Germinal center (tissue), 1 donor: ENCODE measurements around the gene KIAA1549.
"Not testable (repeated sequence)": the region's sequence is repeated elsewhere in the genome, so short reads cannot be mapped to it uniquely, and the experiment has no call there.

Experiments
- DNase-seq: peaks from one replicate; pipeline ENCODE4 v3.0.0; 2012; ENCODE audit warnings: mixed read lengths, low spot score

Gene KIAA1549

DNA sequence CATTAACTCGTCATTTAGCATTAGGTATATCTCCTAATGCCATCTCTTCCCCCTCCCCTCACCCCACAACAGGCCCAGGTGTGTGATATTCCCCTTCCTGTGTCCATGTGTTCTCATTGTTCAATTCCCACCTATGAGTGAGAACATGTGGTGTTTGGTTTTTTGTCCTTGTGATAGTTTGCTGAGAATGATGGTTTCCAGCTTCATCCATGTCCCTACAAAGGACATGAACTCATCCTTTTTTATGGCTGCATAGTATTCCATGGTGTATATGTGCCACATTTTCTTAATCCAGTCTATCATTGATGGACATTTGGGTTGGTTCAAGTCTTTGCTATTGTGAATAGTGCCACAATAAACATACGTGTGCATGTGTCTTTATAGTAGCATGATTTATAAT, 169.9 kb downstream of the KIAA1549 start:
- not testable (repeated sequence) for DNase-seq

DNA sequence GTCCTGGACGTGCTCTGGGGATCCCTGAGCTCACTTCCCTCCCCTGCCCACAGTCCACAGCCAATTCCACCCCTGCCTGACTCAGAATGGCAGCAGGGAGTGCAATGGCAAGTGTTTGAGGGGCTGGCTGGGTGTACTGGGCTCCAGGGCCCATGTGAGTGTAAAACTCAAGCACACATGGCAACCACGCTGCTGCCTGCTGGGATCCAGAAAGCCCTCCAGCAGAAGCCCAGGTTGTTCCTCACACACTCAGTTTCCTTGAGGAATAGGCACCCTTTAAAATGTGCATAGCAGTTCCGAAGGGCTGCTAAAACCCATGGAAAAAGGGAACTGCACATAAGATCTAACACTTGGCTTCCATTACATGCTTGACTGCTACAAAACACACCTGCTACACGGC, 171.8 kb downstream of the KIAA1549 start:
- DNase-seq = no peak

DNA sequence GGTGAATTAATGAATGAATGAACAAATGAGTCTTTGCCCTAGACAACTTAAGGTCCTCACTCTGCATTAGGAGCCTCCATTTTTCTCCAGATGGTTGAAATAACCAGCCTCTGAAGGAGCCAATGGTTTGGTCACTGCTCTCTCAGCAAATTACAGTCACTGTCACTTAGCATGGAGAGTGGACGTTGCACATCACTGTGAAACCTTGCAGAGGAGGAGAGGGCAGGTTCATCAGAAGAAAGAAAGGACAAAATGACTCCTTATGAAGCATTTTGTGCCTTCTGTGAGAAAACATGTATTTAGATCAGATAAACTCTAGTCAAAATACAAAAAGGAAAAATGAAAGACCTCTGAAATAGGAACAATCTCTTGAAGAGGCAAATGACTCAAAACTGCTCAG, 176.6 kb downstream of the KIAA1549 start:
- no peak for DNase-seq

DNA sequence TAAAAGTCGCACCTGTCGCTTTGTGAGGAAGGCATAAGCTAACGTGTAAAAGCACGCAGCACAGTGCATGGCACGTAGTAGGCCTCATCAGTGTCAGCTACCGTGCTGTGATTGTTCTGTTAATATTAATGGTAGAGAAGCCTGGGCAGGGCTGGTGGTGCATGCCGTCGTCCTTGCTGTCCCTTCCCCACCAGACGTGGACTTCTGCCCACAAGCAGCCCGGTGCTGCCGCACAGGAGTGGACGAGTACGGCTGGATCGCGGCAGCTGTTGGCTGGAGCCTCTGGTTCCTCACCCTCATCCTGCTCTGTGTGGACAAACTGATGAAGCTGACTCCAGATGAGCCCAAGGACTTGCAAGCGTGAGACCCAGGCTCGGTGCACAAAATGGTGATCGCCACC, 178.5 kb downstream of the KIAA1549 start:
- DNase-seq = no peak

- DNase-seq = no peak
These were observed 179.9 kb downstream of the KIAA1549 start for GRCh38 chr7:138801256-138801655.

DNA sequence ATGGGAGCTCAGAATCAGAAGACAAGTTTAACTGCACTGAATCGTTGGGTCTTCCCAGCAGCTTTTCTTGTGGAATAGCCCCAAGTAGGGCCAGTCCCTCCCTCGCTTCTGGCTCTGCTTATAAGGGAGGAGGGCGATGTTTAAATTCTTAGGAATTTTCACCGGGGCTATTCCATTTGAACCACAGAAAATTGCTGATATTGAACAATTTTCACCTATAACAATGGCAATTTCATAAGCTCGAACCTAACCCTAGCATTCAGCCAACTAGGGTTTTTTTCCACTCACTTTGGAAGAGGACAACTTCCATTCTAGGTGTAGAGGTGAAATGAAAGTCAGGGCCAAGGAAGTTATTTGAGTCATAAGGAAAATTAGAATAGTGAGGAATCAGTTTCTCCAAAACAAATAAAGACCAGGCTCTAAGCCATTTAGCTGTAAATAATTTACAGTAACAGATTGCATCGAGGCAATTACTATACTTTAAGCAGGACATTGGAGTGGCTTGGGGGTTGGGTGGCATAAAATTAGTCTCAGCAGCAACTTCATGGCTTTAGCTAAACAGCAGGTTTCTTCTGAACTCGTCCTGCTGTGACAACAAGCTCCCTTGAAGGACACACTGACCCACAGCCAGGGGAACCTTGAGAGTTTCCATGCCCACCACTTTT, 181.7 kb downstream of the KIAA1549 start:
- DNase-seq = no peak

DNA sequence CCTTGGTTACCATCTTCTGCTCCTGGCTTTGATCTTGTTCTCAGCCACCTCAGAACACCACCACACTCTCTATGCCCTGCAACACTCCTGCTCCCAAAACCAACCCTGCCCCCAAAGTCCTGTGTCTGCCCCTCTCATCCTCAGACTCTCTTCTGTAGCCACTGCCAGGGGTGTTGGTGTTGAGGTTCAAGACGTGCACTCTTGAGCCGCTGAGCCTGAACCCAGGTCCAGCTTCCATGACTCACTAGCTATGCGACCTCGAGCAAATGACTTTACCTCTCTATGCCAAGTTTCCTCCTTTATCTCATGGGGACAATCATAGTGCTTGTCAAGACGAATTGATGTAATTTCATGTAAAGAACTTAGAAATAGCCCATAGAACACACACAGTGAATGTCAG, 182.4 kb downstream of the KIAA1549 start:
- no peak for DNase-seq

DNA sequence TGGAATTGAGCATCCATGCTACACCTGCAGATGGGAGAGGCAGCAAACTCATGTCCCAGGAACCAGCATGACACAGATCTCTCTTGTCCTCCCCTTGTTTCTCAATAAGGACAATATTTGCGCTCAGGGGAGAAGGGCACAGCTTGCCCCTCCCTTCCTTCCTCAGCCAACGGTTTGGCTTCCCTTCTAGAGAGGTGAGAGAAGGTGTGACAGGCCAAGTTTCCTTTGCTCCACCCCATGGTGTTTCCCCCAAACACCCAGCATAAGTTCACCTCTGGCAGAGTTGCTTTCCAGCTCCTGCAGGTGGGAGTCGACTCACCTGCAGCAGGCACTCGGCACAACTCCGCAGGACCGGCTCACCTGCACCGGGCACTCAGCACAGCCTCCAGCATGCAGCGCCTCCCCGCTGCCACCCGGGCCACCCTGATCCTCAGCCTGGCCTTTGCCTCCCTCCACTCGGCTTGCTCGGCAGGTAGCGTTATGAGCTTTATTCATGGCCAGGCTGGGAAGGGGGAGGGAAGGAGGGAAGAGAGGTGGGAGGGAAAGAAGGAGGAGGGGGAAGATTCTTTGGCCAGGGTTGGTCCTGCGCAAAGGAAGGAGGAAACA, 183.4 kb downstream of the KIAA1549 start, which contains the start of the genes ATP6V0A4 and TMEM213:
TSS of gene ATP6V0A4 (minus strand) at position 482 of the 606 bp plus-strand sequence. CDS start 26,949 bp downstream, outside the sequence.
TSS of gene TMEM213 (plus strand) at position 280 of the 606 bp plus-strand sequence. CDS start at position 391, 111 bp downstream.
- DNase-seq = no peak

DNA sequence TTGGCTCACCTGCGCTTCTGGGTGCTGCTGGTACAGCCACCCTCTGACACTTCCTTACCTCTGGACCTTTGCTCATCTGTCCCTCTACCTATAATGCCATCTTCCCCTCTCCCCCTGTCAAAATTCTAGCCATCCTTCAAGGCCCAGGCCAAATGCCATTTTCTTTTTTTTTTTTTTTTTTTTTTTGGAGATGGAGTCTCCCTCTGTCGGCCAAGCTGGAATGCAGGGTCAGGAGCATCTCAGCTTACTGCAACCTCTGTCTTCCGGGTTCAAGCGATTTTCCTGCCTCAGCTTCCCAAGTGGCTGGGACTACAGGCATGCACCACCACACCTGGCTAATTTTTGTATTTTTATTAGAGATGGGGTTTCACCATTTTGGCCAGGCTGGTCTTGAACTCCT, 184.1 kb downstream of the KIAA1549 start:
- DNase-seq = not testable (repeated sequence)

DNA sequence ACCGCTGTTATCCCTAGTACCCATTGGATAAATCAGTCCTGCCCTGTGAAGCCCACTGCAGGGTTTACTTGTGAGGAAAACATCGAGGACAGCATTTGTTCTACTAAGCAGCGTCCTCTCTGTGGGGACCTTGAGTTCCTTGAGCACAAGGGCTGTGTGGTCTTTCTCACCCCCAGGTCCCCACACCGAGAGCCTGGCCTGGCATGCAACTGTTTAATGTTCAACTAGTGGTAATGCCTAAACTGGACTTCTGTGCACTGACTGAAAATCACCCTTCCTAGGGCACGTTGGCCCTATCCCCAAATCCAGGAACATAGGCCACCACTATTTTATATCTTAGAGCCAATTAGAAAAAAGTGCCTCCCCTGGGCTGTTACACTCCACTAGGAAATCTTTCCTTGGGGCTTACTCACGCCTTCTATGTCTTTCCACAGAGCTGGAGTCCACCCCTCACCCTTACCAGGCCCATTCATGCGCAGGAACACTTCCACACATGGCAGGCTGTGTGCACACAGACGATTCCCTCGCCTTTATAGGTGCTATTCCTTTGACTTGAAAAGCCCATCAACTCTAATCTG, 185.1 kb downstream of the KIAA1549 start:
- DNase-seq = no peak

DNA sequence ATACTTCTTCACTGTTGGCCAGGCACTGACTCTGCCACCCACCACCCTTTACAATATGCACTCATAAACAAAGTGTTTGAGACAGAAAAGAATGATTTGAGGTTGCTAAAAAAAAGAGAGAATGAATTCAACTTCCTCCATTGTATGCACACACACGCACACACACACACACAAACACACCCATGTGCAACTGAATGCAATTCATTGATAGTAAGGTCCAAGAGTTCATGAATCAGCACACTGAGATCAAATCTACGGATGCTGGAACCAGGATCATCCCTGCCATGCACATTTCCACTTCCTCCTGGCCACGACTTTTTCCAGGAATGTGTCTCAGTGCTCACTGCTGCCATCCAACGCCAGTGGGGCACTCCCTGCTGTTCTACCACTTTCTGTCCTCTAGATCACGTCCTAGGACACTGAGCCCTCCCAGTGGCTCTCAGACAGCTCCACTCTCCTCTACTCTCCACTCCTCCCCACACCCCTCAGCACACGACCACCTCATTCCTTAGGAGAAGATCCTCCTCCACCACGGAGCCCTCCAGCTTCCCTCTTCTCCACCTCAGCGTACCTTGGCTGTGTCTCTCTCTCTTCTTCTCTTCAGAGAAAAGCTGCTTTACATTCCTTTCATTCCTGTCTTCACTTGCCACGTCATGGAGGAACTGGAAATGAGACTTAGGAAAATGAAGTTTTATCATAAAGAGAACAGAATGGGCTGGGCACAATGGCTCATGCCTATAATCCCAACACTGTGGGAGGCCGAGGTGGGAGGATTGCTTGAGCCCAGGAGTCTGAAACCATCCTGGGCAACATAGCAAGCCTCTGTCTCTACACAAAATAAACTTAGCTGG, 195.4 kb downstream of the KIAA1549 start:
- DNase-seq = no peak

DNA sequence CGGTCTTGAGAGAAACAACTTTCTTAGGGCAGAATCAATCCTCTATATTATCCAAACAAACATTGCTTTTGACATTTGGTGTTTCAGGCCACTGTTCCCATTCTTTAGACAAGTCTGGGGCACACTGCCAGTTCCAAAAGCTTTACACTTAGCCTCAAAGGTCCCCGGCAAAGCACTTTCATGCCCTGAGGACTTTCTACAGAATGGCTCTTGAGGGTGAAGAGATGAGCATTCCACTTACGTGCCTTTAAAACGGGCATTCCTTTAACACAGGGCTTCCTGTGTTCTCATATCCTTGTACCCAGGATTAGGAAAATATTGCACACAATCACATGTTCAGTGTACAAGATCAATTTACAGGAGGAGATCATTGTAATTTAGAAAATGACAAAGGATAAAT, 196.5 kb downstream of the KIAA1549 start:
- no peak for DNase-seq
